DMS 273 (cell line): ENCODE measurements around the gene OGA.

ENCODE experiments used
- DNase-seq: peaks from one replicate; lab custom pipeline; 2025; ENCODE audit not compliant: unreplicated experiment; lab: John Stamatoyannopoulos, UW

Gene OGA

DNA sequence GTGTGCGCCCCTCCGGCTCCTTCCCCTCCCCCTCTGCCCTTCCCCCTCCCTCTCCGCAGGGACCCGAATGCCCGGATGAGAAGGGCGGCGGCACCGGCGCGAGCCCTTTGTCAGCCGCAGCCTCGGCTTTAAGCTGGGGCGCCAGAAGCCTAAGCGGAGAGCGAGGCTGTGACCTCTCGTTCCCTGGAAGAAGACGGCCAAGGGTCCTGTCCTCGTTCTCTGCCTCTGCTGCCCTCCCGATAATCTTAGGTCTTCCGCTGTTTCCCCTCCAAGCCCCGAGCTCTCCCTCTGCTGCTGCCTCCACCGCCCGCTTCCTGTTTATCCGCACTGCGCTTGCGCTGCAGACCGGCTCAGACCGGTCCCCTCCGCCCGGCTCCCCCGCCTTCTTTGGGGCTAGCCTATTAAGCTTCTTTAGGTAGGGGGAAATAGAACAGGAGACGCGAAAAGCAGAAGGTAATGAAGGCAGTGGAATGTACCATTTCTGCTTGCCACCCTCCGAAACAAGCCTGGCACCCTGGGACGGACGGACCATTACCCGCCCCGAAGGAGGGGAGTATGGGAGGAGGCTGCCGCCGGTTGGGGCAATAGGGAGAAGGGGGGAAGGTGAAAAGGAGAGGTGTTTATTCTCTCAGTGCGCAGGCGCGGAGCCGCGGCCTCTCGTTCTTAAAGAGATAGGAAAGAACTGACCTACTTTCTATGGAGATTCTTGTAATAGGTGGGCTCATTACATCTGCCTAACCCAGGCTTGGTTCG is at the start of gene OGA:
Gene OGA (minus strand): TSS at position 326 of the 753 bp plus-strand sequence. CDS start 422 bp downstream, outside the sequence.
- peak; percentile 99 for DNase-seq

DNA sequence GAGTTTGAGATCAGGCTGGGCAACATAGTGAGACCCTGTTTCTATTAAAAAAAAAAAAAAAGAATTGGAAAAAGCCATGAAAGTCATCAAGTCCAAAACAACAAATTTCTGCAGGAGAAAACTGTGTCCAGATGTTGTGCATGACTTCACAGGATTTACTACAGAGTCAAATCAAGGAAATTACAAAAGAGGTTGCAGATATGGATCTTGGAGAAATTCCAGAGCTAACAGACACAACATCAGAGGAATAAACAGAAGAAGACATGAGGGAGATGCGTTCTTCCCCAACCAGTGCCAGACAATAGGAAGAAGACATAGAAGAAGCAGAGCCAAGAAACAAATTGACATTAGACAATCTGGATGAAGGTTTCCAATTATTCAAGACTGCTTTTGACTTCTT is 49.7 kb upstream of the OGA start:
- DNase-seq = no peak

DNA sequence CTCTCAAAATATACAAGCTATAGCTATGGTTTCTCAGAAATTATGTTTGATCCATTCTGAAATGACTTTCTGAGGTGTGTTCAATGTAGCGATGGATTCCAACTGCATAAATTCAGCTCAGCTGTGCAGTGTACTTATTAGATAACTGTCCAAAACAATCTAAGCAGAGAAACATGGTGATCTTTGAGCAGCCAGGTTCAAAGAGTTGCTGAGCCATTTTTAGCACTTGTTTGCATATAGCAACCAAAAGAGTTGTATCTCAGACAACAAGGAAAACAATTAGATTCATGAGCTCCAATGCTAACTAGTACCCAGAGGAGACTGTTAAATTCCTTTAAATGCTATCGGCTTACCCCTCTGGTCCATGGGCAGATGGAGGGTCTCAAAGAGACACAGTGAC is 41.3 kb upstream of the OGA start:
- DNase-seq = no peak

DNA sequence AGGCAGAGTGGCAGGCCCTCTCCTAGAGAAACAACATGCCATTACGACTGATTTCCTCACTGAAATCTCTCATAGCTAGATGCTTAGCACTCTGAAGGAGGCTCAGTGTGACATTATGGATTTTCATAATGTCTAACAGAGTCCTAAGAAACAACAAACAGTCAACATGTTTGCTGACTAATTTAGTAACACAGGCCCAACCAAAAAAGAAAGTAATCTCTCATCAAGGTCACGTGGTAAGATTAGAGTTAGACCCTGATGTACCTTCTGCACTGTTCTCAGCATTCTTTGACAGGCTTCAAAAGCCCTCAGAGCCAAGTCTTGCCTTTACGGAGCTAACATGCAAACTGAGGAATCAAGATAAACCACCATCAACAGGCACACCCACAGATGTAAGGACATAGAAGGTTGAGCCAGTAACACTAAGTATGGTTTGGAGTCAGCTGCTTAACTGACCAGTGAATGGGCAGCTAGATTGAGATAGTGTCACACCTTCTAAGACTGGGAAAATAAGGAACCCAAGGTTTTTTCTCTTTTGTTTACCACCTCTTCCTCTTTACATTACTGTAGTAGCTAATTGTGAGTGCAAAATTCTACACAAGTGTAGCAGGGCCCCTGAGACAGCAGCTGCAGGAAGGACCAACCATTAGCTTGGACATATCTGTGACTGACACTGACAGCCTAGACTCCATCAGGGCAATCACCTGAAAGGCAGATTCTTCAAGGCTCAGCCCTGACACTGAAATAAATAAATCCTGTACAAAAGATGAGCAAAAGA is 40.7 kb upstream of the OGA start:
- no peak for DNase-seq

DNA sequence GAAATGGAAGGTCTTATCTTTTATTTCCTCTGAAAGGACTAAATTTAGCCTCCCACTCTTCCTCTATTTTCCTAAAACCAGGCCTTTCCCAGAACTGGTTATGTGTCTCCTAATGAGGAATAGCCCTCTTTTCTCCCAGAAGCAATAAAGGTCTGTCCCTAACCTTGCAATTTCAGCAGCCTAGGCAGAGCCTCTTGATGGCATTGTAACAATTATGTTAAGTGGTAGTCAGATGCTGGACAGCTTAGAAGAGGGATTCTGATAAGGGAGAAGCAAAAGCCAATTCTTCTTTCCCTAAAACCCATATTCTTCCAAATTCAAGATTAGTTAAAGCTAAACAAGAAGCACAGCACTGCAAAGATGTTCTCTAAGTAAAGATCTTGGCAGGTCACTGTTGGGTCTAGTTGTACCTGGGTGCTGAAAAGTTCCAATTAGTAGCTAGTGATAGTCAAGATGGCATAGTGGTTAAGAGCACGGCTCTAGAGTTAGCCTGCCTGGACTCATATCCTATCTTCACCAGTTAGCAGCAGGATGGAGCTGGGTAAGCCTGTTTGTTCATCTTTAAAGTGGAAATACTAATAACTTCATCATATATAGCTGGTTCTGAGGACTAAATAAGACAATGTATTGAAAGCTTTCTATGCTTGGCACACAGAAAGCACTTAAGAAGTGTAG is 39.7 kb upstream of the OGA start:
- no peak for DNase-seq

DNA sequence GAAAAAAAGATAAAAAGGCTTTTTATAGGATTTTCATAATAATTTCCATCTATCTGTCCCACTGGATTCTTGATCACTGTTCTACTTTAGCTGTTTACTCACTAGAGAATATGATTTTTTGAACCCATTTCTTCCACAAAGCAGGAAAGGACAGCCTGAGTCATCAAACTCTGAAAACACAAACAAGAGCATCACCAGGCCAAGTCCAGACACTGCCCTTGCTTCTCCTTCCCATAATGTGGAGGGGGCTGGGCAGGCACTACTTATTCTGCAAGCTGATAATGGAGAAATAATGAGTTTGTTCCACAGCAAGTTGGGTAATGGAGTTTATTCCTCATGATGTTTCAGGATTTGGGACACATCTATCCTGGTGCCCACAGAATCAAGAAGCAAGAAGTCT is 38.4 kb upstream of the OGA start:
- no peak for DNase-seq

DNA sequence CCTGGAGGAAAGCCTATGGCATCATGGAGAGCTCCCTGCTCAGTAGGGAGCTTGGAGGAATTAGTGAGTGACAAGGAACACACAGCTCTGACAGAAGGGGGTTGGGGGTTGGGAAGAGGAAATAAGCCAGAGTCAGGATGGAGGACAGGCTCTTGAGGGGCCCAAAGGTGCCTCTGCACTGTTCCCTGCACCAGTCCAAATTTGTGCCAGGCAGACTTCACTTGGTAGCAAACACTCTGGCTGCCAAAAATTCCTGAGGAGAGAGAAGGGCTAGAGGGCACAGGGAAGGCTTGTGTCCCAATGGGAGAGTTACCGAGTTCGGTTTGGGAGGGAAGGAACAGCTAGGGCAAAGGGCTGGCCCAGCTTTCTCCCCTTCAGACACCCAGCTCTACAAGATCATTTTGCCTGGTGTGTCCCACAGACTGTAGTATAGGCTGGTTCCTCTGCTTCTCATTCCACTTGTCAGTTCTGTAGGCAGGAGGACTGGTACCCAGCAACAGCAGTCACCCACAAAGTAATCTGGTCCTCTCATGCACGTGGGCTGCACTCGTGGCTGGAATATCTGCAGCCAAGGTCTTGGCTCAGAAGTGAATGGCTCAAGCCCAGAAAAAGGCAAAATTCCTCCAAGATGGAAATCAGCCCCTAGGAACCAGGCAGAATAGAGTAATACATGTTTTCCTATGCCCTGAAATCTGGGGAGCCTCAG is 33.3 kb upstream of the OGA start:
- no peak for DNase-seq

DNA sequence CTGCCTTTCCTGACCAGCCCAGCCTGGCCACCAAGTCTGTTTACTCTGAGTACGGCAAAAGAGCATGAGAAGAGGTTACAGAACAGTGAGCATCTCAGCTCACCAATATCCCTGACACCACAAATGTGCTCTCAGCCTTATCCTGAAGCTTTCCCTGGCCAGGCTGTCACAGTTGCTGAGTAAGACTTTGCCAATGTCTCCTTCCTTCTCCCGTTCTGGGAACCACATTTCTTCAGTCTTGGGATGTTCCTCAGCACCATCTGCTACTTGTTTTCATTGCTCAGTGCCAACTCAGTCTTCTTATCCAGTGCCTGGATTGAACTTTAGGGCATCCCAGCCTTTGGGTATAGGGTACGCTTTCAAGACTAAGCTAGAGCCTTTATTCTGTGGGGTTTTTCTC is 32.5 kb upstream of the OGA start:
- DNase-seq = peak; percentile 16

DNA sequence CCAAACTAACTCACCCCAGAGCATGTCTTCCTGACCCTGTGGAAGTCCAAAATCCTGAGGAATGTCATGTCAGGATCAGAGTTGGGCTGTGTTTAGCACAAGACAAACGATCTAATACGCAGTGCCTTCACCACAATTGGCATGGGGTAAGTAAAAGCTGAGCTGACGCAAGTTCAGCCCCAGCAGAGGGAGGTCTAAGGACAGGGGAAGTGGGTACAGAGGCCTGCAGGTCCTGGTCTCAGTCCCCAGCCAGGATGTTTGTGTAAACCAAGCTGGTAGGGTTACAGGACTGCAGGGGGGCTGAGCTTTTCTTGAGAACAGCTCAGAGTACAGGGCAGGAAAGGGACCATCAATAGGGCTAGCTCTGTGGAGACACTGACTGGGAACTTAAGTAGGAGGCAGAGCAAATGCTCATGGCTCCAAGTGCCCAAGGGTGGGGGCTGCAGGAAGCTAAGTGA is 30.7 kb upstream of the OGA start:
- DNase-seq = no peak

DNA sequence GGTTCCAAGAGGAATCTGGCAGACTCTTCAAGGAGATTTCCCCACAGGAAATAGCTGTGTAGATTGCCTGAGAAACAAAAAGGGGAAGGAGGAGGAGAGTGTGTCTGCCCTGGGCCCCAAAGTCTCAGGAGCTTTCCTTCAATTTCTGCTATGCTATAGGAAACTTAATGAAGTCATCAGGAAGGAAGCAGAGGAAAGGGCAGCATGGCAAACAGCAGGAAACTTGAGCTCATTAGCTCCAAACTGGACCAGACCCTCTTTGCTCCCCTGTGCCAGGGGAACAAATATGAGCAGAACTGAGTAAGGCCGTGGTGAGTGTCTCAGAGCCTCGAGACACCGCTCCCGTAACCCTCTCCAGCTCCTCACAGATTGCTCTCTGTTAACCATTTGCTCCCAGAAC is 30.2 kb upstream of the OGA start:
- no peak for DNase-seq

DNA sequence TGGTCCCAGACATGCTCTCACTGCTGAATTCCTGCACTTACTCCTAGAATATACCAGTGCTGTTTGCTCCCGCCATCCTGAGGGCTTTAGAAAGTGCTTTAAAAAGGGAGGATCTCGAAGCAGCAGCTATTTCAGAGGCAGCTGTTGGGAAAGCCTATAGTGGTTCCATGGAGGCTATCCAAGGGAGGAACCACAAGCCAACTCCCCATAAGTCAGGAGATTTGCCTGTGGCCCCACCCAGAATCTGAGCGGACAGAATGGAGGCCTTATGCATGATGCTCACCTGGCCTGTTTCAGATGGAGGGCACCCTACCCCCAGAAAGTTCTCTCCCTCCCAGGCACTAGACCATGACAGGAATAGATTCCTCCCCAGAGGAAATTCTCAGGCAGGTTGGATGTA is 27.6 kb upstream of the OGA start:
- DNase-seq = peak; percentile 74

DNA sequence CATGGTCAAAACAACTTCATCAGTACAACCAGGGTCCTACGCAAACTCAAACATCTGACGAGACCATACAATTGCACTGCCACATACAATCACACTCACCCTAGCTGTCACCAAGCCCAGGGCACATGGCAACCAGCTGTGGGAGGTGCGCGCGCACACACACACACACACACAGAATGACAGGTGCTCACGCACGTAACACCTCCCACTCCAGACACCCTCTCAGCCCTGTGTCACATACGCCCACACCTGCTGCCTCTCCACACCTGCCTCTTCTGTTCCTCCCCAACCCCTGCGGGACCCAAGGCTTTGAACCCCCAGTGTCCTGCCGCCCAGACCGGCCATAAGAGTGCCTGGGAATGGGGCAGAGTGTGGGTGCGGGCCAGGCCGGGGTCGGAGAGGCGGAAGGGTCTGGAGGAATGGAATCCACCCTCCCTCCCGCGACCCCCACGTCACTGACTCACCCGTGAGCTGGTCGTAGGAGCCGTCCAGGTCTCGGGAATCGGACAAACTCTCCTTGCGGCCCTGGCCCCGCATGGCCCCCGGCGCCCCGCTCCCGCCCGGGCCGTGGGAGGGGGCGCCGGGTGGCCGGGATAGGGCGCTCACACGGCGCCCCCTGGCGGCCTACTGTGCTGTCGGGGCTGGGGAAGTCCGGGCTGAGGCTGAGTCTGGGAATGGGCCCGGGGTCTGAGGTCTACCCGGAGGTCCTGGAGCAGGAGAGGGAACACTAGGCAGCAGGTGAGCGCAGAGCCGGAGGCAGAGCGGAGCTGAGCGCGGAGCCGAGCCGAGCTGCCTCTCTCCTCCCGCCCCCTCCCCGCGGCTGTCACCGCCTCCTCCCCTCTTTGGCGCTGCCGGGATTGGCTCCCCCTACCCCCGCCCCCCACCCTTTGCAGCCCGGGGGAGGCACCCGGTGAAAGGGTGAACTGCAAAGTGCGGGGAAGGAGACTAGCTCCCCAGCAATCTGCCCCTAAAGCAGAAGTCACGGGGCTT is 25.1 kb upstream of the OGA start, which contains the start of gene KCNIP2:
Gene KCNIP2 (minus strand): TSS at position 769 of the 990 bp plus-strand sequence. CDS start 232 bp downstream, at position 537.
- DNase-seq = peak; percentile 88

DNA sequence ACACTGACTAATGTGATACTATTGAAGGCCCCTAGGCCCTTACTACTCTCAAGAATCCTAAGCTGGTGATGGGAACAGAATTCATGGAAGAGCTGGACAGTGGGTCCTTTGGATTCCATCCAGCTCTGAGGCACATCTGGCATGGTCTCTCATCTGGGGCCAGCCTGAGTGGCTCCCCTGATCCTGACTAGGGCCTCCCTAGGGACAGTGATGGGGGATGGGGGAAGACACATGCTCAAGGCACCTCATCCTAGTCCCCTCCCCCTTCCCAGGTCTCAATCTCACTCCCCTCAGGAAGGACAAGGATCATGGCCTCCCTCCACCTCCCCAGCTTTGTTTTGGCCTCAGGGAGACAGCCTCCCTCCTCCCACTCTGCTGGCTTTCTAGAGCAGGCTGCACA is 23.6 kb upstream of the OGA start:
- no peak for DNase-seq

DNA sequence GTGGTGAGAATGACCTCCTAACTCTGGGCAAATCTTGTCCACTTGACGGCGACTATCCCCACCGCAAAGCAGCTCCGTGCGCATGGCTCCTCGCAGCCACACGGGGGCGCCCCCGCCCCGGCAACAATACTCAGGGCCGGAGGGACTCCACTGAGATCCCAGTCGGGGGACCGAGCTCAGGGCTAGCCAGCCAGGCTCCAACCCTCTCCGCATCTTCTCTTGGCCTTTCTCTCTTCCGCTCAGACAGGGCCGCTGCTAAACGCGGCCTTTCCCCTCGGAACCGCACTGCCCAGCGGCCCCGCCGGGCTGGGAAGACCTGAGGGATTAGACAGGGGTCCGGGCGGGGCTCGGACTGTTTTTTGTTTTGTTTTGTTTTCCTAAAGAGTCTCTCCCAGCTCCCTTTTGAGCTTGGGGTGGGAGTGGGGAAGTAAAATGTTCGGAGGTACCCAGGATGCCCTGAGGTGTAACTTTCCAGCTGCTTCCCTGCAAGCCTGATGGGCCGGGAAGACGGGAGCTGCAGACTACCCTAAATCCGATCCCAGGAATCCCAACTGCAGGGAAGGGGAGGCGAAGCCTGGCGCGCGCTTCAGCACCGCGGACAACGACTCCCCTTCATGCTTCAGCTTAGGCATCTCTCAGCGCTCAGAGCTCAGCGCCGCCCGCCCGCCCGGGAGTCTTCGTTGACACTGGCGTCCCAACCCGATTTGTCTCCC is 22.7 kb upstream of the OGA start:
- peak; percentile 90 for DNase-seq

DNA sequence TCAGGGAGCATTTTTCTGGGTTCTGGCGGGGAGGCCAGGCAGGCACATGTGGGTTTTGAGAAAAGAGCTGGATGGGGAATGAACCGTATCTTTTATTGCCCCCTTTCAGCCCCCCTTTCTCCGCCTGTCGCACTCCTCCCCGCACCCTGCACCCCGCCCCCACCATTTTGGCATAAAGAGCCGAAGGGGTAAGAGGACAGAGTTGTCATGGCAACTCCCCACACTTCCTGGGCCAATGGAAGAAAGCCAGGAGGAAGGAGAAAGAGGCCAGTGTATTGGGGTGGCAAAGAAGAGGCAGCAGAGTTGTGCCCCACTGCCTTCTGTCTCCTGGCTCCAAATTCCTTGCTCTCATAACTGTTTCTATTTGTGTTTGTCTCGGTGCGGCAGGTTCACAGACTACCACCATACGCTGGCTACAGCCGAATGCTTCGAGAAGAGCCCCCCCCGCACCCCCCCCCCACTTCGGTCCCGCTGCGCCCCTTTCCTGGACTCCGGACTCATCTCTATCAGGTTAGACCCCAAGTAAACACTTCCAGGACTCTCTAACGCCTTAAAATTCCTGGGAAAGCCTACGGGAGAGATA is 21.9 kb upstream of the OGA start:
- peak; percentile 63 for DNase-seq

DNA sequence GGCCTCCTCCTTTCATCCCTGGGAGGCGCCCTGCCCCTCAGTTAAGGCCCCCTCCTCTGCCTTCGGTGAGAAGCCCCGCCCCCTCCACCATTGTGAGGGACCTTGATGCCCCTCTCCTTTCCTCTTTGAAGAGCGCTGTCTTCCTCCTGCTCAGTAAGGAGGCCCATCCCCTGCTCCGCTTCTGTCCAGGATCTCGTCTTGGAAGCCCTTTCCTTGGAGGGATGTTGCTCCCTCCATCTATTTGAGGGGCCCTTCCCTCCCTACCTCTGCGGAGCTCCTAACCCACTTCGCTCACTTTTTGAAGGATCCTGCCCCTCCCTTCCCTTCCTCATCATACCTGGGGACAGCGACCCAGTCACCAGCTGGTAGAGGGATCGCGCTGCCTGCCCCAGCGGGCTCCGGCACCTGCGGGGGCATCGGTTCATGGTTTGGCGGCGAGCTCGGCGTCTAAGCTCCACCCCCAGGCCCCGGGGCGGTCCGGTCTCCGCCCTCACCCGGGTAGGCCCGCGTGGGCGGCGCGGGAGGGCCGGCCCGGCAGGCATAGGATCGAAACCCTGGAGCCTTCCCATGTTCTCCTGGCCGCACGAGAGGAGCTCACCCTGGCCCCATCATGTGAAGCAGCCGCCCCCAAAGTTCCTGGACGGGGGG is 21.3 kb upstream of the OGA start:
- DNase-seq = peak; percentile 77

DNA sequence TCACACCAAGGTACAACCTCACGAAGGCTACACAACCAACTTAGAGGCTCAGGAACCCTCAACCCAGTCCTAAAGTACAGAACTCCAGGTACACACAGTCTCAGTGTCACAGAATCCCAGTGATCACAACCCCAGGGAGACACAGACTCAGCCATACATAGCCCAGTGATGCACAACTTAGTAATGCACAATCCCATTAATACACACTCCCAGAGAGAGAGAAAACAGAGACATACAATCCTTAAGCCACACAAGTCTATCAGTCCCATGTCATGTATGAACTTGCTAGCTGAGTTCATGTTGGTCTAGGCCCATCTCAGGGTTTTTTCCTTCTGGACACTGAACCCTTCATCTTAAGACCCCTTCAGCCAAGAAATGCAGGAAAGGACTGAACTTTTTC is 20.8 kb upstream of the OGA start:
- no peak for DNase-seq

DNA sequence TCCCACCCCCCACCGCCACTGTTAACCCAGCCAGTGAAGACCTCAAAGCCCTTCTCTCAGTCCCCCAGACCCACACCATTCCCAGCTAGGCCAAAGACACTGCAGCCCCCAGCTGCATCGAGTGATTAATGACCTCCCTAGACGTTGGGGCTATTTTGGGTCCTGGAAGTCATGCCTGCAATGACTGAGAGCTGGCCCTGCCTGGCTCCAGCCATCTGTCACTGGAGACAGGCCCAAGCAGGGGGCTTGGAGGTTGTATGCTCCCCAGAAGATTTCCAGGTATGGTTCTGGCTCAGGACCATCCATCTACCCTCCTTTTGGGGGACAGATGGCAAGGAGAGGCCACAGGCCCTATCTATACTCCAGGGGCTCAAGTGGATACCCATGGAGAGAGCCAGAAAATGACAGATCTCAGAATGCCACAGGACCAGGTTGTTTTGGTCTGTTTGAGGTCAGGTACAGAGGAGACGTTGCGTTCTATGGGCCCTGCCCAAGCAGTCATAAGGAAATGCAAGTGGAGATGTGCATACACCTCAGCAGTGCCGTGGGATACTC is 20.2 kb upstream of the OGA start:
- peak; percentile 19 for DNase-seq
